ENCODE measurements around the gene EDN1.

Gene EDN1

GRCh38 chr6:12334526-12335130 lies 44.5 kb downstream of the EDN1 start:
- no peak for DNase-seq (ENCODE audit: low read depth, low spot score)
- in situ Hi-C loops (cut with HindIII; ENCODE audit: low sequenced_read_pairs), result no loop called here
- H3K4me3 ChIP-seq (ENCODE audit: low read depth, low read length), result no peak overlapping the region
- no peak for TF ChIP-seq CTCF (IDR thresholded peaks at IDR 0.05; ENCODE audit: low read depth, low read length)

GRCh38 chr6:12335131-12335527 lies 45.0 kb downstream of the EDN1 start:
- in situ Hi-C loops (cut with HindIII; ENCODE audit: low sequenced_read_pairs), result no loop called here

GRCh38 chr6:12335717-12336116 lies 45.6 kb downstream of the EDN1 start:
- no peak for DNase-seq (ENCODE audit: low read depth, low spot score)
- in situ Hi-C loops (cut with HindIII; ENCODE audit: low sequenced_read_pairs), result no loop called here
- TF ChIP-seq CTCF (IDR thresholded peaks at IDR 0.05; ENCODE audit: low read depth, low read length), result no peak
- no peak overlapping the region for H3K4me3 ChIP-seq (ENCODE audit: low read depth, low read length)

More at GRCh38 chr6:12335131-12335527, 45.0 kb downstream of the EDN1 start:
- H3K4me3 ChIP-seq (ENCODE audit: low read depth, low read length), result no peak overlapping the region
- TF ChIP-seq CTCF (IDR thresholded peaks at IDR 0.05; ENCODE audit: low read depth, low read length), result no peak
- no peak for DNase-seq (ENCODE audit: low read depth, low spot score)

- no peak for TF ChIP-seq CTCF (IDR thresholded peaks at IDR 0.05; ENCODE audit: low read depth, low read length)
- no peak for DNase-seq (ENCODE audit: low read depth, low spot score)
- in situ Hi-C loops (cut with HindIII; ENCODE audit: low sequenced_read_pairs), result no loop called here
- H3K4me3 ChIP-seq (ENCODE audit: low read depth, low read length), result no peak overlapping the region
Measured at GRCh38 chr6:12336121-12336971, 46.2 kb downstream of the EDN1 start.

GRCh38 chr6:12339022-12339421 lies 48.9 kb downstream of the EDN1 start:
- TF ChIP-seq CTCF (IDR thresholded peaks at IDR 0.05; ENCODE audit: low read depth, low read length), result no peak
- DNase-seq (ENCODE audit: low read depth, low spot score), result no peak
- in situ Hi-C loops (cut with HindIII; ENCODE audit: low sequenced_read_pairs), result no loop called here
- H3K4me3 ChIP-seq (ENCODE audit: low read depth, low read length), result no peak overlapping the region

GRCh38 chr6:12339808-12340487 lies 49.8 kb downstream of the EDN1 start:
- DNase-seq (ENCODE audit: low read depth, low spot score), result no peak
- in situ Hi-C loops (cut with HindIII; ENCODE audit: low sequenced_read_pairs), result no loop called here
- H3K4me3 ChIP-seq (ENCODE audit: low read depth, low read length), result no peak overlapping the region
- no peak for TF ChIP-seq CTCF (IDR thresholded peaks at IDR 0.05; ENCODE audit: low read depth, low read length)

Data from astrocyte of the spinal cord (primary cell).